GM12873 (cell line): ENCODE results near the gene GTPBP4.

Experiments
- CTCF ChIP-seq: IDR thresholded peaks from 2 replicates; pipeline ENCODE4 v1.5.1; 2012; ENCODE audit warnings: low read depth, mild to moderate bottlenecking, moderate library complexity, low read length, control low read depth; ENCODE audit not compliant: insufficient read depth; ENCODE audit errors: missing control alignments

The GTPBP4 gene

GRCh38 chr10:987870-988666, at the start of gene GTPBP4:
Gene GTPBP4, plus strand, starts transcription at chr10:988434. Its CDS starts 46 bp downstream, at chr10:988480.
- TF ChIP-seq CTCF, result peak; percentile 28

GRCh38 chr10:938941-939678, 49.1 kb upstream of the GTPBP4 start:
- no peak for TF ChIP-seq CTCF

GRCh38 chr10:943334-944033, 44.8 kb upstream of the GTPBP4 start:
- no peak for TF ChIP-seq CTCF

- TF ChIP-seq CTCF, result no peak
These were observed 44.0 kb upstream of the GTPBP4 start for GRCh38 chr10:944034-944831.

- no peak for TF ChIP-seq CTCF
These were observed 42.5 kb upstream of the GTPBP4 start for GRCh38 chr10:945778-946177.

- no peak for TF ChIP-seq CTCF
These were observed 41.2 kb upstream of the GTPBP4 start for GRCh38 chr10:947051-947450.
